NCI-H345 treated with DMSO at 0.1 percent for 48 hours (cell line): ENCODE results near the gene CARD9.

ENCODE experiments used
- DNase-seq: peaks from one replicate; lab custom pipeline; 2025; ENCODE audit not compliant: unreplicated experiment; lab: John Stamatoyannopoulos, UW

CARD9 gene

GRCh38 chr9:136401173-136401922, 27.9 kb upstream of the CARD9 start:
- DNase-seq: no peak

- peak; percentile 78 for DNase-seq
These were observed 26.8 kb upstream of the CARD9 start, which contains the start of gene SNAPC4 for GRCh38 chr9:136400038-136400834. TSS of gene SNAPC4 (minus strand) at chr9:136400170. CDS start at chr9:136398428, 1,742 bp downstream.

DNA sequence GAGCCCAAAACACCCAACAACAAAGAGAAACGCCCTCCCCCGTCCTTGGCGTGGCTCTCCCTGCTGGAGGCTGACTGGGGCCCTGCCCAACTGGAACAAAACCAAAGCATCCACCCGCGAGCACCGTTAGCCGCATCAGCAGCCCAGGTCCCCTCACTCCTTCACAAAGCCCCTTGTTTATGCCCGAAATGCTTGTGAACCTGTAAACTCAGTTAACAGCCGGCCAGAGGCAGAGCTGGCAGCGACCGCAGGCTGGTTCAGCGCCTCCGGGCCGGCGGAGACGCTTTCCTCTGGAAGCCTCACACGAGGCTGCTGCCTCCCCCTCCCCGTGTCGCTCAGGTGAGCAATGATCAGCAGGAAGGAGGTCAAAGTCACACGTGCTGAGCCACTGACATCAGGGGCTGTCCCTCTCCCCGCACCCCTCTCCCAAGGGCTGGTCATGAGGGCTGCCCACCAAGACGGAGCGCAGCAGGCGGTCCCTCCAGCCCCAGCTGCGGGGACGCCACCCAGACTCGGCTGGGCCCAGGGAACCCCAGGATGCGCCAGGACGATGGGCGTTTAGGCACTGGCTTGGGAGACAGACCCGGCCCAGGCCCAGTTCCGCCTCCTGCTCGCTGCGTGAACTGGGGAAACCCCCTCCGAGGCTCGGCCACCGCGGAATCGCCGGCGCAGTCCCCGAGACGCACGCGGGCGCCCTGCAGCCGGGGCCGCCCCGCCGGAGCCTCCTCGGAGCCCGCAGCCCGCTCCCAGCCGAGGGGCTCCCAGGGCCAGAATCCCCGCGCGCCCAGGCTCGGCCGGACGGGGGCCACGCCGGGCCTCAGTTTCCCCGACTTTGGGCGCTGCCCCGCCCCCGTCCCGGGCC, 25.9 kb upstream of the CARD9 start:
- peak; percentile 7 for DNase-seq

DNA sequence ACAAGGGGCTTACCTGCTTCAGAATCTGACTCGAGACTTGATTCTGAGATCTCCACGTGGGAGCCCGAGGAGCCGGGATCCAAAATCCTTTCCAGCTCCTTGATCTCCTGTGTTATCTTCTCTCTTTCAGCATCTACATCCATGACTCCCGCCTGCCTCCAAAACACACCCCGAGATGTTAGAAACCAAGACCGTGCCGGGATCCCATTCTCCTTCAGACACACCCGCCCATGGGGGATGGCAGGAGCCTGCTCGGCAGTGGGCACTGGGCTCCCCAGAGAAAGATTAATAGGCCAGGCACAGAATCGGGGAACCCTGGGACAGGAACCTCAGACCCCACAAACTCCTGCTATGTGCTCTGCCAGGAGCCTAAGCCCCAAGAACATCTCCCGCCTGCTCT, 24.8 kb upstream of the CARD9 start:
- no peak for DNase-seq

DNA sequence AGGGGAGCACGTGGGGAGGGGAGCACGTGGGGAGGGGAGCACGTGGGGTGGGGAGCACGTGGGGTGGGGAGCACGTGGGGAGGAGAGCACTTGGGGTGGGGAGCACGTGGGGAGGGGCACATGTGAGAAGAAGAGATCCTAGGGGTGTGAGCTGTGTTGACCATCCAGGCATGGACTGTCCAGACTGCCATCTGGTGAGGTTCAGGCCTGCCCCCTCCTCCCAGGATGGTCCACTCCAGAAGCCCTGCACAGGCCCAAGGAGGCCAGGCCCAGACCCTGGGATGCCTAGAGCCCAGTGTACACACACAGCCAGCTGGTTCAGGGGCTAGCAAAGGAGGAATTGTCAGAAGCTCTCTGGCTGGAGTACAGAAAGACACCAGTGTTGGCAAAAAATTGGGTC, 24.2 kb upstream of the CARD9 start:
- DNase-seq: no peak

DNA sequence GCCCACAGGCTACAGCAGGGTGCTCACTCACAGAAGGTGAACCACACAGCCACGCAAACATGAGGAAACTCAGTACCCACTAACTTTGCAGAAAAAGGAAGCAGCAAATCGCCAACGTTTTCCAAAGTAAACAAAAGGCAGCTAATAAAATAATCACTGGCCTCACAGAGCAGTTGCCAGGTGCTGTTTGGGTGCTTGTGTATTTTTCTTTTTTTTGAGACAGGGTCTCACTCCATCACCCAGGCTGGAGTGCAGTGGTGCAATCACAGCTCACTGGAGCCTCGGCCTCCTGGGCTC, 22.7 kb upstream of the CARD9 start:
- DNase-seq: no peak

DNA sequence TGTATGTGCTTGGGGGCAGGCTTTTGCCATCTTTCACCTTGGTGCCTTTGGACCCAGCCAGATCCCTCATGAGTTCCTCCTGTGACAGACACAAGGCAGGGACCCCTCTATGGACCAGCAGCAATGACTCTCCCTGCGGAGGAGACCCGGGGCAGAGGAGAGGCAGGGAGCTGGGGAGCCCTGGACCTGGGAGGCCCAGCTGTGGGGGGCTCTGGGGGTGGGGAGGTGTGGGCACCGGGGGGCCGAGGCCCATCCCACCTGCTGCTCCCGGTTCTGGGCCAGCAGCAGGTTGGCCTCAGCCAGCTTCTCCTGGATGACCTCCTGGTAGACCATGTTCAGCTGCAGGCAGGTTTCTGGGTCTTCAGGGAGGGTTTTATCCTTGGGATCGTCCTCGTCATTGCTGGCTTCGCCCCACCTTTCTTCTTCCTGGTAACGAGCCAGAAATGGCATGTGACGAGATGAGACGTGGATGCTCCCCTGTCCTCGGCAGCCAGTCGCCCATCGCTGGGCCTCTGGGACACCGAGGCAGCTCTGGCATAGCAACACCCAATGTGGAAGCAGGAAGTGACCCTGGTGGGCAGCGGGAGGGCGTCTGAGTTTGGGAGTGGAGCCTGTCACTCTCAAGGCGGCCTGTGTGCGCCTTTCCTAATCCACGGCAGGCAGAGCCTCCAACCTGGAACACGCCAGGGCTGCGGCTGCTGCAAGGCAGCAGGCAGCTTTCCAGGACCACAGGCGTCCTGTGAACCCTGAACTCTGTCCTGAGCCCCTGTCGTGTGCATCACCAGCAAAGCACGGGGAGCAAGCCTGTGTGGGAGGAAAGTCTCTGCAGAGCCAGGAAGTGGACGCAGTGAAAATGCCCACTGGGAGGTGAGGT, 22.1 kb upstream of the CARD9 start:
- no peak for DNase-seq

DNA sequence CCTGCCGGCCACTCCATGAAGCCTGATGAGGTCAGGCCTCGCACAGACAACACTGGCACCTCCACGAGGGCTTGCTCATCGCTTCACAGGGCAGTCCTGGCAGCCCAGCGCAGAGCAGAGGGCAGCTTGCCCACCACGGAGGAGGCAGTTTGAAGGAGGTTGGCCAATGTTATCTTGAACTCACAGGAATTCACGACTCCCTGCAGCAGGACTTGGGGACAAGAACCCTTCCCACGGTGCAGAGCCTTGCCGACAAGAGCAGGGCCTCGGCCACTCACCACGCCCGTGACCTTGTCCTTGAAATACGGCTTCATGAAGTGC, 21.5 kb upstream of the CARD9 start:
- no peak for DNase-seq

GRCh38 chr9:136394312-136395019, 21.0 kb upstream of the CARD9 start:
- DNase-seq: no peak

GRCh38 chr9:136393531-136393930, 20.1 kb upstream of the CARD9 start:
- DNase-seq: no peak

- DNase-seq: no peak
These were observed 19.3 kb upstream of the CARD9 start for GRCh38 chr9:136392538-136393449.

- no peak for DNase-seq
These were observed 18.5 kb upstream of the CARD9 start for GRCh38 chr9:136391737-136392537.

- no peak for DNase-seq
These were observed 15.9 kb upstream of the CARD9 start for GRCh38 chr9:136389396-136389795.

DNA sequence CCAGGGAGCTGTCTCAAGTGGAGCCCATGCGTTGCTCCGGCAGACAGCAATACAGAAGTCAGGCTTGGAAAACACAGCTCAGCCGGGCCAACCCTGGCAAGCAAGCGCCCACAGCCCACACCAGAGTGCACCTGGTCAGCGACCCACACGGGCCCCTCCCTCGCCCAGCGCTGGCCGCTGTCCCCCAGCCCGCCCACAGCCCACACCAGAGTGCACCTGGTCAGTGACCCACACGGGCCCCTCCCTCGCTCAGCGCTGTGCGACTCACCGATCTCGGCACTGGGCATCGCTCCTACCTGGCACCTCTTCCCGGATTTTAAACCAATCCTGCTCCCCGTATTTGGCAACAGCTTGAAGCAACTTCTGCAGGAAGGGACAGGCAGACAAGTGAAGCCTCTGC, 13.7 kb upstream of the CARD9 start:
- no peak for DNase-seq

- DNase-seq: no peak
These were observed 12.5 kb upstream of the CARD9 start for GRCh38 chr9:136386018-136386417.

DNA sequence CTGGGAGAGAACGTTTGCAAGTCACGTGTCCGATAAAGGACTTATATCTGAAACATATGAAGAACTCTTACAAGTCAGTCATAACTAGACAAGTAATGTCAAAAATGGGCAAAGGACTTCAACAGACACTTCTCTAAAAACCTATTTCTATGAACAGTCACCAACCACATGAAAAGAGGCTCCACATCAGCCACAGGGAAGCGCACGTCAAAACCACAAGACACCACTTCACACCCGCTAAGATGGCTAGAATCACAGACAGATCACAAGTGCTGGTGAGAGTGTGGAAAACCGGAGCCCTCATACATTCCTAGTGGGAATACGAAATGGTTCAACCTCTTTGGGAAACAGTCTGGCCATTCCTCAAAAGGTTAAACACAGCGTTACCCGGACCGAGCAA, 11.5 kb upstream of the CARD9 start:
- DNase-seq: no peak

GRCh38 chr9:136383436-136383835, 10.0 kb upstream of the CARD9 start:
- no peak for DNase-seq

DNA sequence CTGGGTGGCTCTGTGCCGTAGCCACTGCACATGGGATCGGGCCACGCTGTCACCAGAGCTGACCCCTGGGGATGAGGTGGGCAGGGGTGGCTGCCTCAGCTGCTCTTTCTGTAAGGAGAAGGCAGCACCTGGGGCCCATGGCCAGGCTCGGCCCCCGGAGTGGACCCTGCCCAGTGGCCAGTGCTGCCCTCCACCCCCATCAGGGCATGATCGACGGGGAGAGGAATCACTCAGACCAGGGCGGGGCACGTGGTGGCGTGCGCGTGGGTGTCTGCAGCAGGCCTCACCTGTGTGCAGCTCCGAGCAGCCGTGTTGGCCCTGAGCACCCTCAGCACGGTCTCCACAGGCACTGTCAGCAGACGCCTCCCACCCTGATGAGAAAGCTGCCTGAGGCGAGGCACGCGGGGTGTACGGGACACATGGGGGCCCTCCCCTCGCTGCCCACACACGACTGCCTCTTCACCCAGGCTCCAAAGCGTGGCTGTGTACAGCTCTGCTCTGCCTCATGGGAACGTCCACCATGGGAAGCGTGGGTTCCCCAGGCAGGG, 8.6 kb upstream of the CARD9 start:
- DNase-seq: no peak
